Skeletal muscle tissue (tissue), 4 donors: ENCODE results near the gene C17orf58. TPM values are rescaled to one million over a fixed set of nuclear protein-coding genes. Genes with fewer than 3 reads are reported as not detected.
"Not testable (repeated sequence)": the region's sequence is repeated elsewhere in the genome, so short reads cannot be mapped to it uniquely, and the experiment has no call there.

Experiments
- H3K27ac ChIP-seq: one replicate; pipeline ENCODE4 v1.7.0; 2013; ENCODE audit warnings: mild to moderate bottlenecking, low read depth, low read length, inconsistent platforms
- H3K27me3 ChIP-seq, 3 donors: one replicate each; pipeline ENCODE4 v1.7.0; 2013; ENCODE audit warnings: low read length in 3 of 3; ENCODE audit not compliant: control insufficient read depth in 3 of 3, insufficient read depth in 3 of 3
- H3K36me3 ChIP-seq, 3 donors: one replicate each; pipeline ENCODE4 v1.7.0; 2013; ENCODE audit warnings: low read length in 3 of 3; ENCODE audit not compliant: control insufficient read depth in 3 of 3, insufficient read depth in 3 of 3
- H3K4me1 ChIP-seq, 3 donors: one replicate each; pipeline ENCODE4 v1.7.0; 2013; ENCODE audit warnings: low read length in 3 of 3, mild to moderate bottlenecking in 3 of 3; ENCODE audit not compliant: control insufficient read depth in 3 of 3, insufficient read depth in 3 of 3
- H3K4me3 ChIP-seq, 3 donors: one replicate each; pipeline ENCODE4 v1.7.0; 2013; ENCODE audit warnings: low read length in 3 of 3
- H3K9ac ChIP-seq, 3 donors: one replicate each; pipeline ENCODE4 v1.7.0; 2013; ENCODE audit warnings: low read length in 3 of 3, mild to moderate bottlenecking in 3 of 3, moderate library complexity in 2 of 3, low read depth in 1 of 3
- H3K9me3 ChIP-seq, 3 donors: one replicate each; pipeline ENCODE4 v1.7.0; 2013; ENCODE audit warnings: low read length in 3 of 3; ENCODE audit not compliant: control insufficient read depth in 3 of 3
- total RNA-seq: library from RNA; depleted of rRNA; stranded (reverse); fragments of >200 nt; gene quantifications from one replicate; pipeline ENCODE4 v1.2.3, GENCODE V29; 2014
- donor health status: Osteomylitis.

The C17orf58 gene
- total RNA-seq, 1 donor from 2014 or later = 12.0 TPM

DNA sequence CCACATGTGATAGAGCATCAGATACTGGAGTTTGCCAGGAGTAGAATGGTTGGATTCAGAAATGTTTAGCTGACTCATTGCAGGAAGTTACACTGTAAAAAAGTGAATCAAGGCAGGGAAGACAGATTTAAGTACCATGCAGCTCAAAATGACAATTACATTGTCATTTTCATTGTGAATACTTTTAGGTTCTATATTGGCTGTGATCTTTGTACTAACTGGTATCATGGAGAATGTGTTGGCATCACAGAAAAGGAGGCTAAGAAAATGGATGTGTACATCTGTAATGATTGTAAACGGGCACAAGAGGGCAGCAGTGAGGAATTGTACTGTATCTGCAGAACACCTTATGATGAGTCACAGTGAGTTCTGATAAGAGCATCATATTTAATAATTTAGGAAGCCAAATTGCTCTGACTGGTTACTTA lies 33.1 kb downstream of the C17orf58 start:
- H3K4me1 ChIP-seq, H3K27ac ChIP-seq, H3K9me3 ChIP-seq, H3K9ac ChIP-seq, H3K27me3 ChIP-seq, H3K4me3 ChIP-seq: not testable (repeated sequence)
- H3K36me3 ChIP-seq = peaks cover 17 to 36% (median 26%) of the 10 kb centered on the region in 3 donors

DNA sequence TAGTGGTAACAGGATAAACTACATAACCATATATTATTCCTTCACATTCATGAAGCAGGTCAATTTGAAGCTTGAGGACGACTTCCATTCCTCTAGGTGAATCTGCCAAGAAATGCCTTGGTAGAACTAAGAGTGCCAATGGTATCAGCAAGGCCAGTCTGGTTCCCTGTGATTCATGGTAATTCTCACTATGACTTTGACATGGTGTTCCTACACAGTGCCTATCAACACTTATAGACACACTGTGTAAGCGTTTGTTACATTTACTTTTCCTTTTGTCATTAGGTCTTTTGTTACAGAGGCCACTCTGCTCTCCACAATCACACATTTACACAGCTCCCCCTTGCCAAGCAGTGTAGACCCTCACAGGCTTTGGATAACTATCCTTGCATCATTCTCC lies 34.1 kb downstream of the C17orf58 start:
- H3K4me1 ChIP-seq, H3K9me3 ChIP-seq, H3K4me3 ChIP-seq, H3K9ac ChIP-seq, H3K27me3 ChIP-seq, H3K27ac ChIP-seq: not testable (repeated sequence)
- peaks cover 15 to 33% (median 31%) of the 10 kb centered on the region in 3 donors for H3K36me3 ChIP-seq

DNA sequence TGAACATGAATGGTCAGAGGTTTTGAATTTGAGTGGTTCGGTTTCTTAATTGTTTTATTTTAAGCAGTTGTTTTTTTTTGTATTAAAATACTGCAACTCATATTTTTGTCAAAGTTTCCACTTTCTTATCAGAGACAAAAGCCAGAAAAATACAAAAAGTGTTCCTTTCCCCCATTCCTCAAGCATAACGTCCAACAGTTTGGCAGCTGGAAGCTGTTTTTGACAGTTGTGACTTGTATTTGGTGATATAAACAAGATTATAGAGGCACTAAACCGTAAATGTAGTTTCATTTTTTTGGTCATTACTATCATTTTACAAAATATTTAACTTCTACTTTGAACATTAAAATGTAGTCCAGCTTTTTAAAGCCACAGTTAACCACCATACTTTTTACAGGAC lies 36.0 kb downstream of the C17orf58 start:
- H3K27ac ChIP-seq, H3K9me3 ChIP-seq, H3K27me3 ChIP-seq, H3K9ac ChIP-seq, H3K4me1 ChIP-seq, H3K4me3 ChIP-seq: not testable (repeated sequence)
- H3K36me3 ChIP-seq = peaks cover 9 to 22% (median 21%) of the 10 kb centered on the region in 3 donors

DNA sequence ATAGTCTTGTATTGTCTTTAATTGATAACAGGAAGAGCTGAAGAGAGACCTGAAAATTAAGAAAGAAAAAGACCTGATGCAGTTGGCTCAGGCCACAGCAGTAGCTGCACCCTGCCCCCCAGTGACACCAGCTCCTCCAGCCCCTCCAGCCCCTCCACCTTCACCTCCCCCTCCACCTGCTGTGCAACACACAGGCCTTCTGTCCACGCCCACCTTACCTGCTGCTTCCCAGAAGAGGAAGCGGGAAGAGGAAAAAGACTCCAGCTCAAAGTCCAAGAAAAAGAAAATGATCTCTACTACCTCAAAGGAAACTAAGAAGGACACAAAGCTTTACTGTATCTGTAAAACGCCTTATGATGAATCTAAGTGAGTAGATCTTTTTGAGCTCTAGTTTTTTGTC lies 36.8 kb downstream of the C17orf58 start:
- Histone ChIP-seq H3K27me3 (no peaks in the 10 kb centered on the region), H3K4me1 (no peaks in the 10 kb centered on the region), H3K9me3 (no peaks in the 10 kb centered on the region), H3K4me3 (no peak overlapping the region), H3K9ac (no peak overlapping the region), H3K27ac (no peak overlapping the region), H3K36me3 (peaks cover 5 to 20% (median 19%) of the 10 kb centered on the region in 3 donors)

DNA sequence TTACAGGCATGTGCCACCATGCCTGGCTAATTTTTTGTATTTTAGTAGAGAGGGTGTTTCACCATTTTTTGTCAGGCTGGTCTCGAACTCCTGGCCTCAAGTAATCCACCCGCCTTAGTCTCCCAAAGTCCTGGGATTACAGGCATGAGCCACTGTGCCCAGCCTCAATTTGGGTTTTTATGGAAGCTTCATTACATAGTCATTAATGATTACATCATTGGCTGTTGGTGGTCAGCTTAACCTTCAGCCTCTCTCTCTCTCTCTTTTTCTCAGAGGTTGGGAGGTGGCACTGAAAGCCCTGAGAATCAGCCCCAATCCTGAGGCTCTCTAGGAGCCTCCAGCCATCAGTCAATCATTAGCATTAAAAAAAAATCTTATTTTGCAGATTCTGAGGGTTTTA lies 45.3 kb downstream of the C17orf58 start:
- Histone ChIP-seq H3K36me3 (peaks cover 40 to 52% (median 45%) of the 10 kb centered on the region in 3 donors), H3K9me3 (no peaks in the 10 kb centered on the region), H3K27ac (no peak overlapping the region), H3K27me3 (no peaks in the 10 kb centered on the region), H3K4me1 (no peaks in the 10 kb centered on the region), H3K4me3 (no peak overlapping the region), H3K9ac (no peak overlapping the region)

DNA sequence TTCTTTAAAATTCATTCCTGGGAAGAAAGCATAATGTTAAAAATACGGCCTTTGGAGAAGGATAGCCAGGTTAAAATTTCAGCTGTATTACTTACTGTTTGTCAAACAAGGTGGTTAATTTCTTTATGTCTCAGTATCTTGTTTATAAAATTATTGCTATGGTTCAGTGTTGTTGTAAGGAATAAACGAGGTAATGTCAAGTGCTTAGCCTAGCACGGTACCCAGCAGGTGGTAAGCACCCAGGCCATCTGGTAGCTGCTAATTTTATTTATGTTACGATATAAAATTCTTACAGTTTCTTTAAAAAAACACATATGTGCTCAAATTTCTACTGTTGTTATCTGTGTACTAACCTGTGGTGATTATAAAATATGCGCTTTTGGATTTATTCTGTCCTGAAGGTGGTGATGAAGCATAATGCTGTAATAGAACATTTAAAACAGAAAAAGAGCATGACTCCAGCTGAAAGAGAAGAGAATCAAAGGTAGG lies 48.9 kb downstream of the C17orf58 start:
- no peak overlapping the region for H3K4me3 ChIP-seq
- no peak overlapping the region for H3K9ac ChIP-seq
- peaks cover 57 to 67% (median 64%) of the 10 kb centered on the region in 3 donors for H3K36me3 ChIP-seq
- H3K27me3 ChIP-seq = no peaks in the 10 kb centered on the region
- H3K27ac ChIP-seq = no peak overlapping the region
- H3K4me1 ChIP-seq = no peaks in the 10 kb centered on the region
- no peaks in the 10 kb centered on the region for H3K9me3 ChIP-seq

DNA sequence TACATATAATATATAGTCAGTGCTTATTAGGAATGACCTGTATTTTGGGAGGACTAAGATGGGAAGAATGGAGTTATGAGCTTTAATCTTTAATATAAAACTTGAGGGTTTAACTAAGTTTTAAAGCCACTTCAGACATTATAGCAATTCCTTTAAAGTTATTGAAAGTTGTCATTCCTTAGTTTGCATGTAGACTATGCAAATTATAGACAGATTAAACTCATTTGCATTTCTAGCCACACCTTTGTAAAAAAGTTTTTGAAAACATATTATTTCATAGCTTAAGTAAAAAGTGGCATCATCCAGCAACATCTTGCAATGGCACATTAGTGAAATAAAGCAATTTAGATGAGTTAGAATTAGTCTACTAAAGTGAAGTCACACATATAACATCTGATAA lies 49.8 kb downstream of the C17orf58 start:
- H3K4me1 ChIP-seq = no peaks in the 10 kb centered on the region
- no peaks in the 10 kb centered on the region for H3K9me3 ChIP-seq
- H3K27me3 ChIP-seq = no peaks in the 10 kb centered on the region
- no peak overlapping the region for H3K27ac ChIP-seq
- H3K9ac ChIP-seq = no peak overlapping the region
- no peak overlapping the region for H3K4me3 ChIP-seq
- H3K36me3 ChIP-seq = peaks cover 56 to 70% (median 69%) of the 10 kb centered on the region in 3 donors

DNA sequence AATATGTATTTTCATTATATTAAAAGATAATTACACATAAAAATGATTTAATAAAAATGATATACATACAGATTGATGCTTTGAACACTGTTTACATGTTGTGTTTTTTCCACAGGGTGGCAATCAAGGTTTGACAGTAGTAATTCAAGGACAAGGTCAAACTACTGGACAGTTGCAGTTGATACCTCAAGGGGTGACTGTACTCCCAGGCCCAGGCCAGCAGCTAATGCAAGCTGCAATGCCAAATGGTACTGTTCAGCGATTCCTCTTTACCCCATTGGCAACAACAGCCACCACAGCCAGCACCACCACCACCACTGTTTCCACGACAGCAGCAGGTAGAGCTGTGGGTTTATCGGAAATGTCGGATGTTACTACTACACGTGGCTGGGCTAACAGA lies 52.2 kb downstream of the C17orf58 start:
- Histone ChIP-seq H3K27ac (no peak overlapping the region), H3K4me3 (no peak overlapping the region), H3K36me3 (peaks cover 58 to 84% (median 81%) of the 10 kb centered on the region in 3 donors), H3K9me3 (no peaks in the 10 kb centered on the region), H3K27me3 (no peaks in the 10 kb centered on the region), H3K4me1 (no peaks in the 10 kb centered on the region), H3K9ac (no peak overlapping the region)

DNA sequence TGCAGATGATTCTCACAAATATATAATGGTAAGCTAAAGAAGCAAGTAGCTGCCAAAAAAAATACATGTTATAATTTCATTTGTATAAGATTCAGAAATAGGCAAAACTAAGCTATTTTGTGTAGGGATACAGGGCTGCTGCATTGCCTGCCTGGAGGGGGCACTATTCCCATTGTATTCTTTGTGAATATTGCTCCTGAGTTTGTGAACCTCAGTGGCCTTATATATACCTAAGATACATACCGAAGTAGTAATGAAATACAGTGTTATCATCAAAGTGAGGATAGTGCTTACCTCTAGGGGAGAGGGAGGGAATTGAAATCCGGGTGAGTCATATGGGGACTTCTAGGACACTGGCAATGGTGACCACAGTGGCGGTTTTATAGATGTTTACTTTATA lies 53.5 kb downstream of the C17orf58 start:
- H3K4me1 ChIP-seq = no peaks in the 10 kb centered on the region
- no peak overlapping the region for H3K9ac ChIP-seq
- no peaks in the 10 kb centered on the region for H3K9me3 ChIP-seq
- H3K27me3 ChIP-seq = no peaks in the 10 kb centered on the region
- peaks cover 46 to 72% (median 69%) of the 10 kb centered on the region in 3 donors for H3K36me3 ChIP-seq
- H3K27ac ChIP-seq = no peak overlapping the region
- no peak overlapping the region for H3K4me3 ChIP-seq
